ENCODE results near the gene FCGR3B.
"Not testable (repeated sequence)": the region's sequence is repeated elsewhere in the genome, so short reads cannot be mapped to it uniquely, and the experiment has no call there.

DNA sequence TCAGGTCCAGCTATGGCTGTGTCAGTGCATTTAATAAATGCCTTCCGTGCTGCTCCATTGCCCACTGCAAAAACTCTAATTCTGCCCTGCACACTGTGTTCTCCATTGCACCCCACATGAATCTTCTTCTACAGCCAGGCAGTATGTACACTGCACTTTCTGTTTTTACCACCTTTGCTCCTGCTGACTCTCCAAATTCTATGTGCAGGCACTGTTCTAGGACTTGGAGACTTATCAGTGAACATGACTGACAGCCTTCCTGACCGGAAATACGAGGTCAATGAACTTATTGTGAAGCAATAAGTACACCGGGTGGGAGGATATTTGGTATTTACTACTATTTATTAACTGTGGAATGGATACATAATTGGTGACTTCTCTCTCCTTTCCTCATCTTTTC is 48.1 kb downstream of the FCGR3B start:
- TF ChIP-seq CTCF (conservative IDR thresholded peaks at IDR 0.05; ENCODE audit: low read depth, low read length); EZH2 (IDR thresholded peaks at IDR 0.05; ENCODE audit: low read length, unreplicated experiment): not testable (repeated sequence)
